ENCODE data around the gene TRPC6. TPM values are rescaled to one million over a fixed set of nuclear protein-coding genes. Genes with fewer than 3 reads are reported as not detected.
"Not testable (repeated sequence)": the region's sequence is repeated elsewhere in the genome, so short reads cannot be mapped to it uniquely, and the experiment has no call there.

Gene TRPC6
- polyA plus RNA-seq, 12 donors = 8.4 to 39.2 (median 18.2) TPM; not detected in 1

DNA sequence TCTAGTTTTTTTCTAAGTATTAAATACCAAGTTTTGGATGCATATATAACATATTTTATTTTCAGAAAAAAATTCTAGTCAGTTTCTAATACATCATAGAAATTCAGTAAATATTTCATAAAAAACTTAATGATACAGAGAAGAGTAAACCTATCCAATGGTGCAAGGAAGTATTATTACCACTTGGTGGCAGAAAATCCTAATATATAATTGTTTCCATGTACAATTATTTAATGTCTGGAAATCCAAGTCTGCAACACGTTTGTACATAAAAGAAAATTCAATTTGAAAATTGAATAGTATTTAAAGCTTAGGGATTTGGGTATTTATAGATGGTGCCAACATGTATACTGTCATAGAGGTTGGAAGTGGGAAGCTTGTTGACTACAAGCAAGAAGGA lies 127.0 kb downstream of the TRPC6 start:
- no peak for DNase-seq

DNA sequence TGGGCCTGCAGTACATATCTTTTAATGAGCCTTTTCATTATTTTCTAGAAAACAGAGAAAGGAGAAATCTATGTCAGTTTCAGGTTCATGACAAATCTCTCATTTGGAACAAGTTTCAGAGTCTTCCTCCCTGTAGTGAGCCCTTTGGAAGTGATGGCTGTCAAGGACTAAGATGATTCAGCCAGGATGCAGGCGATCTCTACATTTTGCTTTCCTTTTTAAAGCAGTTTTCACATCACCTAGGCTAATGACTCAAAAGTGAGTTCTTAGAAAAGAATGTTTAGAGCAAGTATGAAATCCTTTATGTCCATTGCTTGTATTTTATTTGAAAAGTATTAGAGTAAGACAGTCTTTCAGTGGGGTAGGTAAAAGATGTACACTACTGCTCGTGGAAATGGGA lies 130.1 kb downstream of the TRPC6 start:
- no peak for DNase-seq

DNA sequence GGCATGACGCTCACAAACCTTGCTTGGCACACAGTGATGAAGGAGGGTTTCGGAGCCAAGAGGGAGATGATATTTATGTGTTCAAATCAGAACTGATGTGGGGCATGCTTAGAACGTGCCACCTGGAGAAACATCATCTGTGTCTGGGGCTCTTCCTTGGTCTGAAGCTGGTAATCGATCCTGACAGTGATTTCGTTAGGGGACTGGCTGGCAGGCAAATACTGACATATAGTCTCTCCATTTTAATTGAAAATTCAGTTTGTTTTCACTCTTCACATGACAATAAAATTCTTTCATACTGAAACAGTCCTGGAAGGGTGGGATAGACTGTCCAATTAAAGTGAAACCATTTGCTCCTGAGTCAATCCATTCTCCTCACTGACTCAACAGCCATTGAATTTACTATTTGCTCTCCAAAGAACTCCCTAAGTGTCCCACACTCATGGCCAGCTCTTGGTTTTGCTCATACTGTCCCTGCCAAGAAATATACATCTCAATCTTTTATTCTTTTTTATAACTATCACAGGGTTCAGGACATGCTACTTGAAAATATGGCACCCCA lies 134.8 kb downstream of the TRPC6 start:
- no peak for DNase-seq

DNA sequence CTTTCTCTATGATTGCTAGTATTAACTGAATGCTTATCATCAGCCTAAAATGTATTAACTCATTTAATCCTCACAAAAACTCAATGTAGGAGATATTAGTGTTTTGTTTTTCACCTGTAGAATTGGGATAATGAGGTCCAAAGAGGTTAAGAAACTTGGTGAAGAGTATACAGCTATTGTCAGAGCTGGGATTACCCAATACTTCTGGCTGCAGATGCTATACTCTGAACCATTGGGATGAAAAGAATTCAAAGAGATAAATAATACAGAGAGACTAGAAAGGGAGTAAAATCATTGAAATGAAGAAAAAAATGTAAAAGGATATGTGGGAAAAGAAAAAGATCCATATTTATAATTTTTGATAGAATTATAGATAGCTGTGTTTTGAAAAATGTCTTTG lies 137.1 kb downstream of the TRPC6 start:
- DNase-seq = no peak

DNA sequence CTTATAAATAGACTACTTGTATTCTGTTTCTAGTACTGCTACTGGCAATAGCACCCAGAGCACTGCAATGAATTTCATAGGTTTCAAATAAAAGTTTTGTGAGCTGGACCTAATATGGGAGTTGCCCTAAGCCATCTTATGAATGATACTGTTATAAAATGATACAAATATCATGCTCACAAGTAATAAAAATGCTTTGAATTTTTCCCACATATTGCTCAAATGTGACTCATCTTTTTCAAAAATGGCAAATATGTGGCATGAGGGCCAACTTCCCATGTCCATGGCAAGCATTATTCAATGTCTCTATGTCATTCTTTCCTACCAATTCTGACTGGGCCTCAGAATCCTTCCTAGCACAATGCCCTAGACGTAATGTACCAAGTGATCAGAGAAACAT lies 137.6 kb downstream of the TRPC6 start:
- no peak for DNase-seq

DNA sequence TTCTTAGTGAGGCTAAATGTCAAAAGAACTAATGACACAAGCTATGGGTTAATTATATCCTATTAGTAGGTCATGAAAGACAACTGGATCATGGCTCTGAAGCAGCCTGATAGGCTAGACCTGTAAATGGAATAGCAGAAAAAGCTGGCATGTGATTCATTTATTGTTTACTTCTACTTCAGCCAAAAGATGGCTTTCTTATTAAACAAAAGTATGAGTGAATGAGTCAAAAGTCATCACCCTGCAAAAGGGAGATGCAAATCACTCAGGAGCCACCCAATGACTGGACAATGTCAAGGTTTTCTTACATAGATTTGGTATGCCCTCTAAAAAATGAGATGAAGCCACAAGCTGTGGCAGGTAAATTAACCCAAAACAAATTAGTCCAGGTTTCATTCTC lies 138.0 kb downstream of the TRPC6 start:
- no peak for DNase-seq

DNA sequence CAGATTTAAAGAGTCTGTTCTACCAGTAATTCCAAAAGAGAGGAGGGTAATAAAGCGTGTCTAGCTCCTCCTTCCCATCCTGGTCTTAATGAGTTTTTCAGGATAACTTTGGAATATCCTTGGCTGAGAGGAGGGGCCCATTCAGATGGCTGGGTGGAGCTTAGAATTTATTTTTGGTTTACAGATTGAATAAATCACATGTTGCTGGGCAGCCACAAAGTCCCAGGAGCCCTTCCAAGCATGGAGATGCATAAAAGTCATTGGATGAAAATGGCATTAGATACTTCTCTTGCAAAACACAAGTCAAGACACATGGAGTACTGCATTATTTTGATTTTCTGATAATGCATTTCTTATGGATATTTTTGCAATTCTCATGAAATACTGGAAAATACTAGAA lies 139.0 kb downstream of the TRPC6 start:
- no peak for DNase-seq

DNA sequence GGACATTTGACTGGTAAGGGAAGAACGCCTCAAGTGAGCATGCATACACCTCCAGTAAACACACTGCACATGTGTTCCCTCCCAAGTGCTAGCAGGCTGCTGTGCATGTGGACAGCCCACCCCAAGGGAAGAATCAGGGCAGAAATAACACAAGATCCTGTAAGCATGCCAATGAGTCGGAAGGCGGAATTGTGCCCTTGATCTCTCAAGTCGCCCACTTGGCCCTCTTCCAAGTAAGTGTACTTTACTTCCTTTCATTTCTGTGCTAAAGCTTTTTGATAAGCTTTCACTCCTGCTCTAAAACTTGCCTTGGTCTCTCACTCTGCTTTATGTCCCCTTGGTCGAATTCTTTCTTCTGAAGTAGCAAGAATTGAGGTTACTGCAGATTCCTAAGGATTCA lies 139.6 kb downstream of the TRPC6 start:
- DNase-seq = no peak

DNA sequence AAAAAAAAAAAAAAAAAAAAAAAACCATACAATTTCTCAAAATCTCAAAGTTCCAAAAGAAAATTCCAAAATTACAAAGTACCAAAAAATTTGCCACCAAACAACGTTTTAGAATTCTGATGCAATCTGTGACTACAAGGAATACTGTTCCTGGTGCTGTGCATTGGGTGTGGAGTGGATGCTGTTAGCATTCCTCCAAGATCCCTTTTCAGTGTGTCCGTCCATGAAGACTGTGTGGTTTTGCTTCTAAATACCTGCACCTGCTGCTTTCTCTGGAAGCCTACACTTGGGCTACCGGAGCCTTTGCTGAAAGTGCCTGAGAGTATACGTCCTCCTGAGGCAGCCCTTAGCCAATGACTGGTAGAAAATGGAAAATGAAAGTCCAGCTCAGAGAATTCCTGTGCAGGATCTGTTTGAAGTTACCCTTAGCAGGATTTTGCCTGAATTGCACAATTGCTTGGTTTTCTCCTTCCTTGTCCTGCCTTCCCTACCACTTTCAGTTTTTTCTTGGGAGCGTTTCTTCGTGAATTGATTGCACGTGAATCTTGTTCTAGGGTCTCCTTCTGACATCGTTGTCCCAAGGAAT lies 140.8 kb downstream of the TRPC6 start:
- DNase-seq = no peak

DNA sequence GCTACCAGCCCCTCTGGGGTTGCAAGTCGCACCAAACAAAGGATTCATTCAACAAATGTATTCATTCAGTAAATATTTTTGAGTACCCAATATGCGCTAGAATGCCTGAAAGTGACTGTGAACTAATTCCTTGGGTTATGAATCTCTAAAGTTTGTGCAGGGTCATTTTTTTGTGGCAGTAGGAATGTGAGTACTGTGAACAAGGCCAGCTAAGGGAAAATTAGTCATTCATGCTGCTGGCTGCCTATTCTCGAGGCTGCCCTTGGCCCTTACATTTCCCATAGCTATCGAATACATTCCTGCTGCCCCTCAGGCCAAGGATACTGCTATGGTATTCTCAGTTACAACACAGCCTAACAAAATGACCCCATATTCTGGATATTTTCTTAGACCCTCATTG lies 141.6 kb downstream of the TRPC6 start:
- no peak for DNase-seq

DNA sequence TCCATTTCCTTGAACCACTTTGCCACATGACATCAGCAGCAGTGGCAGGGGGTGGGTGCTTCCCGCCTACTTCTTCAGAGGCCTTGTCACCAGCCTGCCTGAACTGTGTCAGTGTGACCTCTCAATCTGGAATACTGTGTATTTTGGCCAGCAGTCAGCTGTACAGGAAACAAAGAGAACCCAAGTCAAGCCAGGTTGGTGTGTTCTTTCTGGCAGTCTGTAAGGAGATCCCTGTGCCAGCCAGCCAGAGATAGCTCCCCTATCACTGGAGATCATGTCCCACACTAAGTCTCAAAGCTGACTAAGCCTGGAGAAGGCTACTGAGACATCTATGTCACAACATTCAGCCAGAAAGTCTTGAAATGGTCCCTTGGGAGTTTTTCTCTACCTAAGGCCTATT lies 142.1 kb downstream of the TRPC6 start:
- DNase-seq = no peak

DNA sequence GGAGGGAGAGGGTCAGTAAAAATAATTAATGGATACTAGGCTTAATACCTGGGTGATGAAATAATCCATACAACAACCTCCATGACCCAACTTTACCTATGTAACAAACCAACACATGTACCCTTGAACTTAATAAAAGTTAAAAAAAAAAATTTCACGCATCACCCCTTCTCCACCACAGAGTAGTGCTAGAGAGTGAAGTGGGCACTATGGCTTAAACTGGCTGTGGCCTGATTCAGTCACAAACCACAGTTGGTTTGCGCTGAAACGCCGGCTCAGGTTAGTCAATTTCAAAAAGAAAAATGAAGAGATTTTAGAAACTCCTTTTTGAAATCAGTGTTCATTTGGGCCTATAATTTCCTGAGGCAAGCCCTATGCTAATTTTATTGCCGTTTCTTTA lies 144.3 kb downstream of the TRPC6 start:
- no peak for DNase-seq

DNA sequence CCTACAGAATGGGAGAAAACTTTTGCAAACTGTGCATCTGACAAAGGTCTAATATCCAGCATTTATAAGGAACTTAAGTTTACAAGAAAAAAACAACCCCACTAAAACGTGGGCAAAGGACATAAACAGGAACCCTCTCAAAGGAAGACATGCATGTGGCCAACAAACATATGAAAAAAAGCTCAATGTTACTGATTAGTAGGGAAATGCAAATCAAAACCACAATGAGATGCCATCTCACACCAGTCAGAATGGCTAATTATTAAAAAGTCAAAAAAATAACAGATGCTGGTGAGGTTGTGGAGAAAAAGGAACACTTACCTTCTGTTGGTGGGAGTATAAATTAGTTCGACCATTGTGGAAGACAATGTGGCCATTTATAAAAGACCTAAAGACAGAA lies 145.1 kb downstream of the TRPC6 start:
- DNase-seq = not testable (repeated sequence)

DNA sequence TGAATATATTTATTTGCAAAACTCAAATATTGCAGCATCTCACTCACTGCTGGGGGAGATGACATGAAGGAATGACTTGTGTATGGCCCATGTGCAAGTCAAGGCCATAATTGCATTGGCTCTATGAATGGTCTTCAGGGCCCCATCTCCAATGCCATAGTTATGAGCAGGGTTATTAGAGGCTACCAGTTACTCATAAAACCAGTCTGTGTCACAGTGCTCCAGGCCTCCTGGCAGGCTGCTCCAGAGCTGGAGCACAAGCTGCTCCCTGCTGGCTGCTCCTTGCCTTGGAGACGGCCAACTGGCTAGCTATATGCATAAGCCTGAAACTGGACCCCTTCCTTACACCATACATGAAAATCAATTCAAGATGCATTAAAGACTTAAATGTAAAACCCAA lies 145.7 kb downstream of the TRPC6 start:
- no peak for DNase-seq

DNA sequence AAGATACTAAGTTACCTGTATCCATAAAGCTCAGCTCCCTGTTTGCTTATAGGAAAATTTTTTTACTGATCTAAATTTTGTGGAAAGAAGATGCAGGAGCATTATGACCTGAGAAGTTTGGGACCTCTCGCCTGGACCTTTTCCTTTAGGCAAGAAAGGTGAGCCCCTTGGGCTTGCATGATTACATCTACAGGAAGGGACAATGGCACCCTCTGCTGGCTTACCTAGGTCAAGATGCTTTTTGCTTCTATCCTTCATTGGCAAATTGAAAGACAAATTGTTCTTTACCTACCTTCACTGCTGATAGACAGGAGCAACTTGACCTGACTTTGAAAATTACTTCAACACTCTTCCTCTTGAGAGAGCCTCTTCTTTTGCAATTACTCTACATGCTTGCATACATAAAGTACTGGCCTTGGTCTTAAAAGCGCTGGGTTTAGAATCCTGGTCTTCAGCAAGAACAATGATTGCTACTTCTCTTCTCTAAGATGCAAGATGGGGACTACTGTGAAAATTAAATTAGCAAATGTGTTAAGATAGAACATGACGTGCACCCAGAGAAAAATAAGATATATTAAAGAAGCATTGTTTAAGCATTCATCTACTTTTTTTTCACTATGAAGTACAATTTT lies 147.2 kb downstream of the TRPC6 start:
- DNase-seq = no peak

DNA sequence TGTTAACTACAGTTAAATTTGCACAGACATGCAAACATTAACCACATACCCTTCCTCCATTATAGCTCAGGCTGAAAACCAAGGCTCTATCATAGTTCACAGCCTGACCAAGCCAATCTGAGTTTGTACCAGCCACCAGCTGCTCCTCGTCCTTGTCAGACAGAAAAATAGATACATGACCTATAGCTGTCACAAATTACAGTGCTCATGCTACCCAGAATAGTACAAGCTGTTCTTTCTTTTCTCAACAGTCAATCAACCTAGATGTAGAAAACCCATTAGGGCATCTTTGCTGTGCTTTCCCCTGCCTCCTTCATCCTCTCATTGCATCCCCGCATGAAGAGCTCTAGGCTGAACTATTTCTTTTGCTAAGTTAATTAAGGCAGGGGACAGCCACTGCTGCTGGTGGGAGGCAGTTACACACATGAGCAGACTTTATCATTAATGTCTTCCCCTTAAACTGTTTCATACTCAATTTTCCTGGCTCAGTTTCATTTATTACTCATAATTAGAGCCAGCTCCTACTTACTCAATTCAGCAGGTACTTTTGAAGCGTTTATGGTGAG lies 148.3 kb downstream of the TRPC6 start:
- DNase-seq = no peak

DNA sequence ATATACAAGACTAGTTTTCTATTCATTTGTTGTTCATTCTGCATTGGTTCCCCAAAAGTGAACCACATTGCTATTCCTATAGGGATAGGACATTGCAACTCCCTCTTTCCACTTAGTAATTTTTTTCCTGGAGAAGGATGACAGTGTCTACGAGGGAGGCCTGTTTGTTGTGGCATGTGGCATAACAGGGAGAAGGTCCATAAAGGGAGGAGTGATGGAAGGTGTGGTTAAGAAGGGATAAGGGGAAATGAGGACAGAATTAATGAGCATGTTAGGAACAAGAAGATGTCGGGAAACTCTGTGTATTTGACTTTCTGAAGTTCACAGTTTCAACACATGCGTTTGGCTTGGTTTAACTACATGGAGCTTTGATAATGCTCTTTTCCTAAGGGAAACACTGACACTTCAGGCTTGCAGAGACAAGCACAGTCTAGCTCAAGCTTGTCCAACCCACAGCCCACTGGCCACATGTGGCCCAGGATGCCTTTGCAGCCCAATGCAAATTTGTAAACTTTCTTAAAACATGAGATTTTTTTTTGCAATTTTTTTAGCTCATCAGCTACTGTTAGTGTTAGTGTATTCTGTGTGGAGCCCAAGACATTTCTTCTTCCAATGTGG lies 149.7 kb downstream of the TRPC6 start:
- no peak for DNase-seq

DNA sequence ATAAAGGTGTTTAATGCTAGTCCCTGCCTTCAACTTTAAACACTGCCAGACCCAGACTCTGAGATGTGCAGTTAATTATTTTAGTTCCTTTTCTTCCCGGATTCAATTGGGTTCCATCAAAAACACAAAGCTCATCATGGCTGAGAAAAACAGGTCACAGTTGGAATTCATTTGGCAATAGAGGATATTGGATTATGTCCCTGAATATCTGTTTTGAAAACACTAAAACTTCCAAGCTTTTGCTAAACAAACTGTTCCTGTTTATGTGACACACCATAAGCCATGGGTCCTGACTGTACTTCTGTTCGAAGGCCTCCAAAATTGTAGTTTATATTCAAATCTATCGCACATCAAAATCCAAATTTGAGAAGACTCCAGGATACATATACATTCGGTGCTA lies 150.7 kb downstream of the TRPC6 start:
- no peak for DNase-seq

DNA sequence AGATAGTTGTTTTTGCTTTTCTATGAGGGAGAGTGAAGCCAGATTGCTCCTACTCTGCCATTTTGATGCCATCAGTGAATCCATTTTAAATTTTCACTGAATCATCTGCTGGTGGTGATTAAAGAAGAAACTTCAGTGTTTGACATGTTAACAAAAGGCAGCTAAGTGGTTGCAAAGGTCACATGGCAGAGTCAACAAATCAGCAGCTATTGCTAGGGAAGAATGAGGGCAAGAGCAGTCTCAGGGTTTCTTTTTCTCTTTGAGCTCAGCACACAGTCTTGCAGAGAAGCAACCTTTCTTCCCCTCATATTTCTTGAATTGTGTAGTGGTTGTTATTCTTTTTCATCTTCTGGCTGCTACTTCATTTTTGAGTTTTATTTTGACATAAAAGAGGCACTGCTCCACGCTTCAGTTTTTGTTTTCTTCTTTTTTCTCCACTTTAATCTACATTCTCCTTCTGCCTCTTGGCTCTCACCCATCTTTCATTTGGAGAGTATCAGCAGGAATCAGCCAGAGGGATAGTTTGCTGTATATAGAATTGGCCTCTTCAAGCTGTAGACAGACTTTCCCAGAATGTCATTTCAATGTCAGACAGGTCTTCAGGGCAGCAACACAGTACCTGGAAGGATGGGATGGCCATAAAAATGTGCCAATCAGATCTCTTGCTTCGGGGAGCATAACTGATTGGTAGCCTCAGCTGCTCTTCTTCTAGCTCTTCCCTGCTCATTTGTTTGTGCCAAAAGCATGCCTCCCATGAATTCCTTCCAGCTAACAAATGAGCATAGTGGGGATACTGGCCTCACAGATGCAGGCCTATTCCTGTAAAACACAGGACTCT lies 153.9 kb downstream of the TRPC6 start:
- peak; percentile 24 for DNase-seq

DNA sequence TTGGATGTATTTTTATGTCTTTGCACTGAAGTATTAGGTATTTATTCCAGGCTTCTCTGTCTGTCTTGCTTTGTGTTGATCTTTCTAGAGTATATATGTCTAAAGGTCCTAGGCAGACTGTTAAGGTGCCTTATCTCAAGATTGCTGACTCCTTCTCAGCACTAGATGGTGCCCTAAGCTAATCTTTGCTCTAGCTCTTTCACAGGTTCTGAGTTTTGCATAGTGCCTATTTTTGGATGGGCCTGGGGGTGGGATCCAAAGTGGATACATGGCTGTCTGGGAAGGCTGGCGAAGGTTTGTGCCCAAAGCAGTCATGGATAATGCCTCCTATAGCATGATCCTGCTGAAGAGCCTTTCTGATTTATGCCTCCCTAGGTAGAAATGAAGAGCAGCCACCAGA lies 154.9 kb downstream of the TRPC6 start:
- DNase-seq = no peak

DNA sequence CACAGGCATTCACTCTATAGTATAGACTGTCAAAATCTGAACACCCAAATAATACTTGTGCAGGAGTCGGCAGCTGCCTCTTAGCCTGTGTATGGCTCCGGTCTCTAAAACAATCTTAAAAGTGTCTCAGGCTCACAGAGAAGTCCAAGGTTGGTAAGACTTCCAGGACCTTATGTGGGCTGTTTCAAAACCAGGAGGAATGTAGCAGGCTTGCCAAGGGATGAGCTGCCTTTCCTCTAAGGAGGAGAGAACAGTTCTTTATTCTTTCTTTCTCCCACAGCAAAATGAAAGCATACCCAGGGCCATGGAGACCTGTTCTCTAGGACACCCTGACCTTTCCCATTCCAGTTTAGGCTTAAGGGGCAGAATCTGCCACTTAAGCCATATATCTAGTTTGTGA lies 176.5 kb downstream of the TRPC6 start:
- DNase-seq = no peak
